Choroid plexus epithelial cell (primary cell): ENCODE results near the gene COL4A1.

Source experiments
- DNase-seq: peaks from one replicate; pipeline ENCODE4 v3.0.0-alpha.2; 2010; ENCODE audit warnings: low read depth
- H3K4me3 ChIP-seq: 2 replicates; pipeline ENCODE4 v1.5.1; 2011; ENCODE audit warnings: low read depth, mild to moderate bottlenecking, control low read depth, low read length, moderate library complexity
- TF ChIP-seq, protein P1 (sequence below): conservative IDR thresholded peaks from 2 replicates; pipeline ENCODE4 v1.5.1; 2011; ENCODE audit warnings: low read depth, mild to moderate bottlenecking, control low read depth, inconsistent platforms, low read length, moderate library complexity

The COL4A1 gene

GRCh38 chr13:110285991-110286832 lies 20.7 kb downstream of the COL4A1 start:
- DNase-seq: no peak
- H3K4me3 ChIP-seq: no peak overlapping the region
- TF ChIP-seq, protein P1, sequence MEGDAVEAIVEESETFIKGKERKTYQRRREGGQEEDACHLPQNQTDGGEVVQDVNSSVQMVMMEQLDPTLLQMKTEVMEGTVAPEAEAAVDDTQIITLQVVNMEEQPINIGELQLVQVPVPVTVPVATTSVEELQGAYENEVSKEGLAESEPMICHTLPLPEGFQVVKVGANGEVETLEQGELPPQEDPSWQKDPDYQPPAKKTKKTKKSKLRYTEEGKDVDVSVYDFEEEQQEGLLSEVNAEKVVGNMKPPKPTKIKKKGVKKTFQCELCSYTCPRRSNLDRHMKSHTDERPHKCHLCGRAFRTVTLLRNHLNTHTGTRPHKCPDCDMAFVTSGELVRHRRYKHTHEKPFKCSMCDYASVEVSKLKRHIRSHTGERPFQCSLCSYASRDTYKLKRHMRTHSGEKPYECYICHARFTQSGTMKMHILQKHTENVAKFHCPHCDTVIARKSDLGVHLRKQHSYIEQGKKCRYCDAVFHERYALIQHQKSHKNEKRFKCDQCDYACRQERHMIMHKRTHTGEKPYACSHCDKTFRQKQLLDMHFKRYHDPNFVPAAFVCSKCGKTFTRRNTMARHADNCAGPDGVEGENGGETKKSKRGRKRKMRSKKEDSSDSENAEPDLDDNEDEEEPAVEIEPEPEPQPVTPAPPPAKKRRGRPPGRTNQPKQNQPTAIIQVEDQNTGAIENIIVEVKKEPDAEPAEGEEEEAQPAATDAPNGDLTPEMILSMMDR: no peak

DNA sequence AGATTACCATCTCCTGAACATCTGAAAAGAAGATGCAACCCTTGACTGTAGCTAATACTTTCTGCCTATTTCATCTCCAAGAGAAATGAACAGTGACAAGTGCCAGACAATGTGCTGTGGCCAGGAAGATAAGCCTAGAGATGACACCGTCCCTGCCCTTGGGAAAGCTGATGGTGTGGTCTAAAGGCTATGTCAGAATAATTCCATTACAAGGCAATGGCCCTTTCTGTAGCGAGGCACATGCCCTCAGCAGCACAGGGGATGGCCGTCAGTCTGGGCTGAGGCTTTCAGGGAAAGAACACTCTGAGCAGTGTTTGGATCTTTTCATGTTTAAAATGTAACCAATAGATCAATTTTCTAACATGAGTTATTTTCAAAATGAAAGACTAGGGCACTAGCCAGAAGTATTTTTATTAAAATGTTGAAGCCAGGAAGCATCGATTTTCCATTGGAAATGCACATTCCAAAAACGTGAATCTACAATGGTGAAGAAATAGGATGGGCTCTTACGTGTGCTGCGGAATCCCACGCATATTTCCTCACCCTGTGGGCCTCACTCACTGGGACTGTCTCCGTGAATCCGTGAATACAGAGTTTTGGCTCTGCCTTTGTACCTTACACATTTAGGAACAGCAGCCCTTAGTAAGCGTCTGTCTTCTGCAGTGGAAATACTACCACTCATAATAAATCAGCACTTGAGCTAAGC lies 22.0 kb downstream of the COL4A1 start:
- TF ChIP-seq, protein P1: no peak
- no peak overlapping the region for H3K4me3 ChIP-seq
- no peak for DNase-seq

- DNase-seq: no peak
- H3K4me3 ChIP-seq: no peak overlapping the region
- TF ChIP-seq, protein P1: no peak
These were observed 23.0 kb downstream of the COL4A1 start for GRCh38 chr13:110283736-110284517.

DNA sequence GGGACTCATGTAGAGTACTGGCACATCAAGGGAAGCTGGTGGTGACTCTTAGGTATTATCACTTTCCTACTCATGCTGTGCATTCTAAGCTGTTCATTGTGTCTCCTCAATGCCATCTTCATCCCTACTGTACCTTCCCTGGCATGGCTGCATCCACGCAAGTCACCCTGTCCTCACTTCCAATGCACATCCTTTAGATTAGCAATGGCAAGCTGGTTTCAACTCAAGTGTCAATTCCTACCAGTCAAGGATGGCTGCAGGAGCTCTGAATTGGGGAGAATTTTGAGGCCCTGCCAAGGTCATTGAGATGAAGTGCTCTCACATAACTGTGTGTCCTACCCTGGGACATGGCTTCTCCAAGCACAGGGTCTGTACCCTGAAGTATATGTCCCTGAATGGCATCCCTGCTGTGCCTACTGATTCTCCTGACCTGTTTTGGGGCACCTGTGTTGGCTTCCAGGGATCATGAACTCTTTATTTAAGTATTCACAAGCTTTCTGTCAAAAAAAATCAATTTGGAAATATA lies 24.6 kb downstream of the COL4A1 start:
- H3K4me3 ChIP-seq: no peak overlapping the region
- TF ChIP-seq, protein P1: no peak
- no peak for DNase-seq

GRCh38 chr13:110281736-110282135 lies 25.2 kb downstream of the COL4A1 start:
- DNase-seq: no peak
- TF ChIP-seq, protein P1: no peak
- no peak overlapping the region for H3K4me3 ChIP-seq

GRCh38 chr13:110280985-110281688 lies 25.8 kb downstream of the COL4A1 start:
- DNase-seq: no peak
- TF ChIP-seq, protein P1: no peak
- H3K4me3 ChIP-seq: no peak overlapping the region
